Fibroblast of upper back skin (primary cell): ENCODE measurements around the gene EDN3.
"Not testable (repeated sequence)": the region's sequence is repeated elsewhere in the genome, so short reads cannot be mapped to it uniquely, and the experiment has no call there.

ENCODE experiments used
- DNase-seq: peaks from one replicate; pipeline ENCODE4 v3.0.0-alpha.2; 2013

The EDN3 gene

GRCh38 chr20:59336540-59336939 lies 36.1 kb downstream of the EDN3 start:
- DNase-seq, result no peak

- DNase-seq, result not testable (repeated sequence)
These were observed 38.0 kb downstream of the EDN3 start for GRCh38 chr20:59338444-59338843.

DNA sequence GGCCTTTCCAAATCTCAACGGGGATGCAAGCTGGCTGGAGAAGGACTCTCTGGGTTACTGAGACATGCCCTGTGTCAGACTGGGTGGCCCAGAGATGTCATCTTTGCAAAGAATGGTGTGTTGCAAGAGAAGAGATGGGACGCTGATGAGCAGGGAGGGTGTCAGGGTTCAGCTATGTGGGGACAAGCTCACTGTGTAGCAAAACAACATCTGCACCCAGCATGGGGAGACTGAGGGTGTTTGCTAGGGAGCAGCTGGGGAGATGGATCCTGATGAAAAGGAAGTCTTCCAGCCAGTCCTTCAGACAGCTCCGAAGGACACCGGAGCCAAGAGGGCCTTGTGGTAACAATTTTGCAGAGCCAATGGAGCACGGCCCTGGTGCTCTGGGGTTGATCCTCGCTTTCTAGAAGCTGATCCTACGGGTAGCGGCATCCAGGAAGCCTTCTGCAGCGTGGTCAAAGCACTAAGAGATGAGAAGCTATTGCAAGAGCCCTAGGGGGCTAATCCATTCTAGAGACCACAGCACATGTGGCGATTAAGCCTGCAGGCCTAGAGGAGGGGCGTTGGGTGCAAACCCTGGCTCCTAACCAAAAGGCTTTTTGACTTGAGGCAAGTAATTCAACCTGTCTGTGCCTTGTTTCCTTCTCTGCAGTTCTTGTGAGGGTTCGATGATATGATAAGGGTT lies 39.9 kb downstream of the EDN3 start:
- DNase-seq, result no peak

- not testable (repeated sequence) for DNase-seq
These were observed 41.0 kb downstream of the EDN3 start for GRCh38 chr20:59341285-59342022.

DNA sequence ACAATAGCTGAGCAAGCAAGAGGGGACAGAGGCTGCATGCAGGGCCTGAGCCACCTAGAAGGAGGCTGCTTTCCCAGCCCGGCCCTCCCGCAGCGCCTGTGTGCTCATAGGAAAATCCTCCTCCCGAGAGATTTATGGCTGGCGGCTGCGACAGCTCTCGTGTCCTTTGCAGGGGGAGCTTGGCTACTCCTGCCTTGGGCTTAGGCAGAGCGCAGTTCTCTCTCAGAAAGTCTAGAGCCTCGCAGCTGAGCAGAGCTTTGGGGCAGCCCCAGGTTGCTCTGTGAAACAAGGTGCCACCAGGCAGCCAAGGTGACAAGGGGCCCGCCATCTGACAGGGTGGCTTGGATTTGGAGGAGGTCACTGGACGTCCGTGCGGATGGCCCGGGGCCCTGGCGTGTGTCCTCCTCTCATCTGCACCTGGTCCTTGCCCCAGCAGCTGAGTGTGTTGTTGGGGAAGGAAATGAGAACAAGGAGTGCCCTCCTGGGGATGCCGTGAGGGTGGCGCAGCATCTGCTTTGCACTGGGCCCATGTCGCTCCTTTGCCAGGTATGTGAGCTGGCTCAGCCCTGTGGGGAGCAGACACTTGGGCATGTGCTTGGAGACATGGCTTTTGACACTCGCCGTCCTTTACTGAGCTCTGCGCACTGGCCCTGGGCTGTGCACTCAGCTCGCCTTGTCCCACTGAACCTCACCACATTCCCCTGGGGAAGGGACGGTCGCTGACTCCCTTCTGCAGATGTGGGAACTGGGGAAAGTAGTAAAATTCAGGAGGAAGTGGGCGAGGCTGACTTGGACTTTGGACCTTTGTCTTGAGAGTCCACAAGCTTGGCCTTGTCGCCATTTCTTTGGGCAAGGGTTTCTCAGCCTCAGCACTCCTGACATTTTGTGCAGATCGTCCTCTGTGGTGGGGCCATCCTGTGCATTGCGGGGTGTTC lies 41.9 kb downstream of the EDN3 start:
- no peak for DNase-seq

DNA sequence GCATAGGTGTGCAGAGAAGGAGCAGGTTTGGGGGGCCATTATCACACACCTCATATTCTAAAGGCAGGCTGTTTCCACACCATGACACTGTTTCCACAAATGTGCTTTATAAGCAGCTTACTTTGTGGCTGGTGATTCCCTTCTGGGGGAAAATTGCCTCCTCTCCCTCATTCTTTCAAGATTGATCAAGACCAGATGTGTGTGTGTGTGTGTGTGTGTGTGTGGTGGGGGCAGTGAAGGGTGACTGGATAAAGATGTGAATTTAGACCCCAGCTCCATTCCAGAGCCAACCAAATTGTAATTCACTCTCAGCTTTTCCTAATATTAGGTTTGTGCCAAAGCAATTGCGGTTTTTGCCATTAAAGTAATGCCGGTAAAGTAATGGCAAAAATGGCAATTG lies 45.6 kb downstream of the EDN3 start:
- peak; percentile 19 for DNase-seq

DNA sequence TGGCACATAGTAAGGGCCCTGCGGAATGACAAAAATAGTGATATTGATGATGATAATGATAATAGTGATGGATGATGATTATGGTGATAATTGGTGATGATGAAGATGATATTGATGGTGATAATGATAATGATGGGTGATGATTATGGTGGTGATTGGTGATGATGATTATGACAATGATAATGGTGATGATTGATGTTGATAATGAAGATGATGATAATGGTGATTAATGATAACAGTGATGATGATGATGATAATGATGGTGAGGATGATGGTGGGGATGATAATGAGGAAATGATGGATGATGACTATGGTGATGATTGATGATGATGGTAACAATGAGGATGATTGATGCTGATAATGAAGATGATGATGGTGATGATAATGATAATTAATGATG lies 48.9 kb downstream of the EDN3 start:
- DNase-seq, result no peak

GRCh38 chr20:59350330-59351156 lies 50.1 kb downstream of the EDN3 start:
- DNase-seq, result peak; percentile 2

DNA sequence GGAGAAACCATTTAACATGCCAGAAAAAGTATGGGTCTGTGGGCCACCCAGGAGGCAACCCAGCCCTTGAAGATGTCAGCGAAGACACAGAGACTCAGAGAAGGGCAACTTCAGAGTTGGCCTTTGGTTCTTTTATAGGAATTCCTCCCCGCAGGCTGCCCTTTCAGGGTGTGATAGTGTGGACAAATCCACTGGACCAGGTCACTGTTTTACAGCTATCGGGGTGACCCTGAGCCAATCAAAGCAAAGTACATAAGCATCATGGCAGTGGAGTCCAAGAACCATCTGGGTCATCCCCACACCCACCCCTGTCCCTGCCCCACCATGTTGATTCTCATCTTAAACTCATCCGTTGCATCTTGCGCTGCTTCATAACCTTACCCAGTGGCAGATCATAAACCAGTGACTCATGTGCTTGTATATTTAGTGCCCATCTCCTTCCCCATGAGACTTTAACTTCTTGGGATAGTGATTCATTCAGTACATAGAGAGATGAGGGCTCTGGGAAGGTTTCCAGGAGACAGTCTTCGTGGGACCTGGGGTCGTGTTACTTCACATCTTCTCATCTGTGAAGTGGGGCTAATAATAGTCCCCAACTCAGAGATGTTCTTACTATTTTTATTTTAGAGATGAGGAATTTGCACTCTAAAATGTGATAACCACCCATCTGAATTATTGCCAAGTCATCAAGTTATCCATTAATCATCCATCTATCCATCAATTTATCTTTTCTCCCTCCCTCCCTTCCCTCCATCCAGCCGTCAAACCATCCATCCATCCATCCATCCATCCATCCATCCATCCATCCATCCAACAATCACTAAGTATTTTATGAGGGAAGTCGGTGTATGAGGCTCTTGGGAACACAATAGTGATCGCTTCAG lies 51.0 kb downstream of the EDN3 start:
- DNase-seq, result peak; percentile 70

GRCh38 chr20:59352541-59352940 lies 52.1 kb downstream of the EDN3 start:
- no peak for DNase-seq

GRCh38 chr20:59352990-59353389 lies 52.6 kb downstream of the EDN3 start:
- no peak for DNase-seq

DNA sequence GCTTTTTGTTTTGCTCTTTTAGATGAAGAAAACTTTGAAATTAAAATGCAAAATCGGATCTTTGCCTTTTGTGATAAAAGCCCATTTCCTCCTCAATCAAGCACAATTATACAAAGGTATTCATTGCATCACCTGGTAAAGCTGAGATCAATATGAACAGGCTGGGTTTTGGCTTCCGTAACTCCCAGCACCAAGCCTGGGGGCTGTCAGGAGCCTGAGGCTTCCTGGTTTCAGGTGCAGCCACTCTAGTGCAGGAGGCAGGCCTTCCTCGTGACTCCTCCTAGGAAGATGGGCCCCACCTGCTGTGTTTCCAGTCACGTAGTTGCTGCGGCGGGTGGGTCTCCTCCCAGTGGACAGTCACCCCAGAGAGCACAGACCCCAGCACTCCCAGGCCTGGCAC lies 54.0 kb downstream of the EDN3 start:
- no peak for DNase-seq

DNA sequence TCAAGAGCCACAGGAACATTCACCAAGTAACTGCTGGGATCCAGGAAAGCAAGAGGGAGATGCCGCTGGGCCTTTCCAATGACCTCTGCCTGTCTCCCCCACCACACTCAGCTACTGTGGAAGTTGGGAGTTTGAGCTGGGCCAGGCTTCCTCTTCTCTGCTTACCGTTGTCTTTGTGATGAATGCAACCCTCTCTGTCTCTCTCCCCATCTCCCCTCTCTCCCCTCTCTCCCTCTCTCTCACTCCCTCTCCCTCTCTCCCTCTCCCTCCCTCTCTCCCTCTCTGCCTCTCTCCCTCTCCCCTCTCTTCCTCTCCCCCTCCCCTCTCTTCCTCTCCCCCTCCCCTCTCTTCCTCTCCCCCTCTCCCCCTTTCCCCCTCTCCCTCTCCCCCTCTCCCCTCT lies 54.8 kb downstream of the EDN3 start:
- no peak for DNase-seq

GRCh38 chr20:59356662-59357165 lies 56.3 kb downstream of the EDN3 start:
- no peak for DNase-seq

GRCh38 chr20:59358793-59359192 lies 58.4 kb downstream of the EDN3 start:
- DNase-seq, result not testable (repeated sequence)

- no peak for DNase-seq
These were observed 59.7 kb downstream of the EDN3 start for GRCh38 chr20:59359906-59360725.

DNA sequence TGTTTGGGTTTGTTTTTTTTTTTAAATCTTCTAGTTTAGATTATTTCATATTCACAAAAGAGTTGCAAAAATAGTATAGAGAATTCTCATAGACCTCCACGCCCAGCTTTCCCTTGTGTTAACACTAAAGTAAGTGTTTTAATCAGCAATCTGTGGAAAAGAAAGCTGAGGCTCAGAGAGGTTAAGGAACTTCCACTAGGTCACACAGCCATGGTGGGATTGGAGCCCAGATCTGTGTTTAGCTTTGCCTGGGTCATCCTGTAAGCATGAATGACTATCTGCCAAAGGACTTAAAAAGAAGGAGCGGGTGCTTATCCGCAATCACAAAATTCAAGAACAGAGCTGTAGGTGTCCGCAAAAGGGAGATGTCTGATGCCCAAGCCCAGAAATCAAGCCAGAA lies 60.5 kb downstream of the EDN3 start:
- DNase-seq, result no peak

DNA sequence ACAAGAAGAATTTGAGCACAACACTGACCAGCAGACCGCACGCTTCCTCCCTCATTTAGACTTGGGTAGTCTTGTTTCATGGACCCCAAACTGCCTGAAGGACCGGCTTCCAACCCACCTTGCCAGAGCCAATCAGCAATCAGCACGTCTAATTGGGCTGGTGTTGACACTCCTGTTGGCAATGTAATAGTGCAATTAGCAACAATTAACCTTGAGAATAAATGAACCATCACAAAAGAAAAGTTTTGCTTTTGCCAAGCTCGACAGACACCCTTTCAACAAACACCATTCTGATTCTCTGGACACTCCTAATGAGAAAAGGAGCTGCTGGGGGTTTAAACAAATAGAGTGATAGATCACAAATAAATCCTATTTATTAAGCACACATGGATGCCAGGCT lies 61.0 kb downstream of the EDN3 start:
- no peak for DNase-seq

DNA sequence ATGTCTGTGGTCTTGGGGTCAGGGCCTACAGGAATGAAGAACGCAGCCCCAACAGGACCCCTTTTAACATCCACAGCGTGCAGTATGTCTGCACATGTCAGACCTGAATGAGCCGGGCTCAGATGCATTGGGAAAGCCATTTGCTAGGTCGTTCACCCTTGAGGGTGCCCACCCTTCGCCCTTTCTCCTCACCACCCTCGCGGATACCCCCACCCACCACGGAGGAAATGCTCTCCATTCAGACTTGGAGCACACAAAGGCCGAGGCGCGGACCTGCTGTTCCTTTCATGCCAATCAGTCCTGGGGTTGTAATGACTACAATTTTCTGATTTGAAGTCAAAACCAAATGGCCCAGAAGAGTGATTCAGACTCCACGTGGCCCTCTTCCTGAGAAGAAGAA lies 62.7 kb downstream of the EDN3 start:
- no peak for DNase-seq

- DNase-seq, result no peak
These were observed 64.2 kb downstream of the EDN3 start for GRCh38 chr20:59364611-59365010.
